ENCODE measurements around the gene ASPG.

ASPG gene

GRCh38 chr14:104082807-104083206 lies 2.7 kb upstream of the ASPG start:
- H3K27ac ChIP-seq, result no peak overlapping the region
- no peak for TF ChIP-seq ZFX (IDR thresholded peaks at IDR 0.05; ENCODE audit: borderline replicate concordance)
- TF ChIP-seq CTCF (IDR thresholded peaks at IDR 0.05), result no peak

DNA sequence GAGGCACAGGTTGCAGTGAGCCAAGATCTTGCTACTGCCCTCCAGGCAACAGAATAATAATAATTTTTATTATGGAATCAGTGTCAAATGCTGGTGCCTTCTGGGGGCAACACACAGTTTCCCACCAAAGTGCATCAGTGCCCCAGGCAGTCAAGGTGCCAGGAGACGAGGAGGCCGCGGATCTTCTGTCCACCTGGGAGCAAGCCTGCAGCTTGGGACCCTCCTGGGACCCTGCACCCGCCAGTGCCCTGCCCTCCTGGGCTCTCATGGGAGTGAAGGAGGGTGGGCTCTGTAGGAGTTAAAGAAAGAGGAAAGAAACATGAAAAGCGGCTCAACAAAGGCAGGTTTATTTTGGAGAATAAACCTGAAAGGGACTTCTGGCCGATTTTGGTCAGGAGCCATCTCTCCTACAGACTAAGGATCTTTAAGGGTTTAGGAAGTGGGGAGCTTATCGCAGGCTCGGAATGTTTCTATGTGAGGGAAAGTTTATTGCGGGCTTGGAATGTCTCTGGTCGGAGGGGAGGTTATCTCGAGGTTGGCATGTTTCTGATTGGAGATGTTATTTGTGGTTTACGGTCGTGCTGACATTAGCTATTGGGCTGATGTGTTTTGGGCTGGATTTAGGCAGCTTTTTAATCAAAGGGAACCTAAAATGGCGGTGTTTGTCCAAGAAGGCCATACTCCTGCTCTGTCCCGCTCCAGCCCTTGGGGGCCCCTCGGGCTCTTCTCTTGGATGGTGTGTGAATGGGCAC lies 1.1 kb upstream of the ASPG start:
- H3K27ac ChIP-seq, result no peak overlapping the region
- TF ChIP-seq CTCF (IDR thresholded peaks at IDR 0.05), result no peak
- no peak for TF ChIP-seq ZFX (IDR thresholded peaks at IDR 0.05; ENCODE audit: borderline replicate concordance)

GRCh38 chr14:104085889-104086201 lies 345 bp downstream of the ASPG start:
- no peak overlapping the region for H3K27ac ChIP-seq
- TF ChIP-seq ZFX (IDR thresholded peaks at IDR 0.05; ENCODE audit: borderline replicate concordance) (no peak), CTCF (IDR thresholded peaks at IDR 0.05) (no peak)

GRCh38 chr14:104086210-104086660 lies 735 bp downstream of the ASPG start:
- TF ChIP-seq ZFX (IDR thresholded peaks at IDR 0.05; ENCODE audit: borderline replicate concordance), result no peak
- no peak for TF ChIP-seq CTCF (IDR thresholded peaks at IDR 0.05)
- no peak overlapping the region for H3K27ac ChIP-seq

- no peak overlapping the region for H3K27ac ChIP-seq
- TF ChIP-seq ZFX (IDR thresholded peaks at IDR 0.05; ENCODE audit: borderline replicate concordance) (no peak), CTCF (IDR thresholded peaks at IDR 0.05) (no peak)
These were observed 1.4 kb downstream of the ASPG start for GRCh38 chr14:104086661-104087461.

DNA sequence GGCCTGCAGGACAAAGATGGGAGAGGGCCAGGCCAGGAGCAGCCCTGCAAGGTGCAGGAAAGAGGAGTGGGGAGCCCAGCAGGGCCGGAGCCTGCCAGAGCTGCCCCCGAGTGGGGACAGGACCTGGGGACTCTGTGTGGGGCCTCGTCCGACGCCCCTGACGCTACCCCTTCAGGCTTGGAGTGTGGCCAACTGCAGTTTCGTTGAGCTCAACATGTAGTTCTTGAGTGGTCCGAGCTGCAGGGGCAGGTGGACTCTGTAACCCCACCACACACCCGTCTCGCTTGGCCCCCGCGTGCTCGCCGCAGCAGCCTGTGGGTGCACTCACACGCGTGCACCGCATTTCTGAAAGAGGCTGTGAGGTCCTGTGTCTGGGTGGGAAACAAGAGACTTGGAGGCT lies 2.0 kb downstream of the ASPG start:
- no peak overlapping the region for H3K27ac ChIP-seq
- TF ChIP-seq CTCF (IDR thresholded peaks at IDR 0.05), result no peak
- TF ChIP-seq ZFX (IDR thresholded peaks at IDR 0.05; ENCODE audit: borderline replicate concordance), result no peak
